HG03108 (cell line): ENCODE data around the gene TICRR.

Experiments used
- ATAC-seq: cut with Tn5 transposase; IDR thresholded peaks from one replicate; pipeline ENCODE4 v1.9.1; 2021; ENCODE audit warnings: moderate library complexity; ENCODE audit not compliant: unreplicated experiment

Gene TICRR

DNA sequence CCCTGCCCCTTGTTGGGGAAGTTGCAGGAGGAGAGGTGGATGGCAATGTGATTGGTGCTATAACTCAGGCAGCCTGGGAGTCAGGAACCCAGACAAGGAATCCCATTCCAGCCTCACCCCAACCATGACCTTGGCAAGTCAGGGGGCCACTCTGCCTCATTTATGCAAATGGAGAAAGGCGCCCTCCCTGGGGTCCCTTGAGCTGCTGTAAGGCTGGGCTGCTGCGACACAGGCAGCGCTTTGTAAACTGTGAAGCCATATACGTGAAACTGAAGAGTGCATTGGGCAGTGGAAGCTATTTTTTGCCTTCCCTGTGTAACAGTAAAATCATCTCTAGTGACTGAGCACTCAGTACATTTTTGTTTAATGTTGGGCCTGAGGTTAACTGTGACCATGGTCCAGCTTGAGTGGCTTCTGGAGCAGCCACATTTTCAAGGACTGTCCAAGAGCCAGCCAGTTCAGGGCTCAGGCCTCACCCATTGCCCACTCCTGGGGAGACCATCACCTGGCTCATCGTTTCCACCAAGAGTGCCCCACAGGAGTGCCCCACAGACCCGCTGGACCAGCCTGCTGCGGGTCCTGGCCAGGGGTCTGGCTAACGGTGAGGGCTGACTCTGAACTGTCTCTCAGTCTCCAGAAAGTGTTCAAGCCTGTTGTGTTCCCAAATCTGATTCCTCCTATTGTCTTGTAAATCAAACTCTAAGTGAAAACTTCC lies 52.1 kb downstream of the TICRR start:
- no peak for ATAC-seq

DNA sequence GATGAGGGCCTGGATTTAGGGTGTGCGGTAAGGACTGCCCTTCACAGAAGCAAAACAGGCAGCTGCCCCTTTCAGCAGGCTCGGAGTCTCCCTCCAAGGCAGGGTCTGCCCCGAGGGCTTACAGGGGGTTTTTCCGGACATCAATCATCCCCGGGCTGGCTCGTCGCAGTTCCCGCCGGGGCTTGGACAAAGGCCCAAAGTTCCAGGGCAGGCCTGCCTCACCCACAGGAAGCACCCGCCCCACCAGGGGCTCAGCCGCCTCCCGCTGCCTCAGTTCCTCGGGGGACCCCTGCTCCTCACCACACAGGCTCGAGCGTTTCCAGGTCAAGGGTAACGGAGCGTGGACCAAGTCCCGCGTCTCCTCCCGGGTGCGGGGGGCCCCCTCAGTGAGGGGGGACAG lies 53.0 kb downstream of the TICRR start:
- no peak for ATAC-seq

DNA sequence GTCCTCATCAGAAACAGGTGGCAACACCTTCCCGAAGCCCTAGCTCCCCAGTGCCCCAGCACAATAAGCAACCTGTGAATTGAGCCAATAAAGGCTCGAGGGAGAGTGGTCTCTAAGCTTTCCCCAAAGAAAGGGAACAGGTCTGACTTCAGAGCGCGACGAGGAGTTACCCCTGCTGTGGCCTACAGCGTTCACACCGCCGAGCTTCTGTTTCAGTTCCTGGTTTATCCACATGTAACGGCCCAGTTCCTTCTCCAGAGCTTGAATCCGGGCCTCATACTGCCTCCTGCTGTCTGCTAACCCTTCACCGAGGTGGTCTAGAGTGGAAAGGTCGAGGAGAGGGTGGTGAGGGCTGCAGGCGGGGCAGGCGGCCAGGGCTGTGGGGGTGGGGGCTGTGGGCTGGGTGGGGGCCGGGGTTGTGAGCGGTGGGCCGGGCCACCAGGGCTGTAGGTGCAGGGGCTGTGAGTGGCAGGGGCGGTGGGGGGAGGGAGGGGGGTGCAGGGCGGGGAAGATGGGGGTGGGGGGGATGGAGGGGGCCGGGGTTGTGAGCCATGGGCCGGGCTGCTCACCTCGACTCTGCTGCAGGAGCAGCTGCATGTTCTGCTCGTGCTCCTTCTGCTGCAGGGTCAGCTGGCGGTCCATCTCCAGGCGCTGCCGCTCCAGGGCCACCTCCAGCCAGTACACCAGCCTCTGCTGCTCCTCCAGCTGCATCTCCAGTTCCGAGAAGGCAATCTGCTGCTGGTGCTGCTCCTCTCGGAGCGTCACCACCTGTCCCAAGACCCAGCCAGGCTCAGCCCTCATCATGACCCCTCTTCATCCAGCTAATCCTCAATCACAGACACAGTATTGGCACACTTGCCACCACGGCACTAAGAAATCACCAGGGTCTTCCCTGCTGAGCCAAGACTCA lies 53.8 kb downstream of the TICRR start:
- ATAC-seq = no peak

DNA sequence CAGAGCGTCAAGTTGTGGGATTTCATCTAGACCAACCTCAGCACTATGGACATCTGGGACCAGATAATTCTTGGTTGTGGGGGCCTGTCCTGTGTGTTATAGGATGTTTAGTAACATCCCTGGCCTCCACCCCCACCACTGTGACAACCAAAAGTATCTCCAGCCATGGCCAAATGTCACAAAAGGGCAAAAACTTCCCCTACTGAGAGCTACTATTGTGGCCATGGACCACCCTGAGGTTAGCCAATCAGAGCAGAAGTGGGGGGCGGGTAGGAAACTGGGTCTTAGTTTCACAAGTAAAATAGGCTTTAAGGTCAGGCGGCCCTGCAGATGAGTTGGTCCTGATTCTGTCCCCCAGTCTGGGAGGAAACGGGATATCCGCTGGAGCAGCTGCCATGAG lies 54.6 kb downstream of the TICRR start:
- ATAC-seq = no peak

DNA sequence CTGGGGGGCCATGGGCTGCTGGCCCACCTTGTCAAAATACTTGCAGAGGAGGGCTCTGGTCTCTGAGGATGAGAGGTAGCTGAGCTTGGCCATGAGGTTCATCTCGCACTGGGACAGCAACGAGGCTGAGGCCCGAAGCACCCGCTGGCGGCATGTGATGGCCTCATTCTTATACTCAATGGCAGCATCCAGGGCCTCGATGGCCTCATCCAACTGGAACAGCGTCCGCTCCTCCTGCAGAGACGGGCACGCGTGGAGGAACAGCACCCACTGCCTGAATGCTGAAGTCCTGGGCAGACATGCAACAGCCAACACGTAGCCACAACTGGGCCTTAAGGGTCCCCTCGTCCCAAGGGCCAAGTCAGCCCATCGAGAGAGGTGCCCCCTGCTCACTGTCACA lies 55.0 kb downstream of the TICRR start:
- no peak for ATAC-seq

DNA sequence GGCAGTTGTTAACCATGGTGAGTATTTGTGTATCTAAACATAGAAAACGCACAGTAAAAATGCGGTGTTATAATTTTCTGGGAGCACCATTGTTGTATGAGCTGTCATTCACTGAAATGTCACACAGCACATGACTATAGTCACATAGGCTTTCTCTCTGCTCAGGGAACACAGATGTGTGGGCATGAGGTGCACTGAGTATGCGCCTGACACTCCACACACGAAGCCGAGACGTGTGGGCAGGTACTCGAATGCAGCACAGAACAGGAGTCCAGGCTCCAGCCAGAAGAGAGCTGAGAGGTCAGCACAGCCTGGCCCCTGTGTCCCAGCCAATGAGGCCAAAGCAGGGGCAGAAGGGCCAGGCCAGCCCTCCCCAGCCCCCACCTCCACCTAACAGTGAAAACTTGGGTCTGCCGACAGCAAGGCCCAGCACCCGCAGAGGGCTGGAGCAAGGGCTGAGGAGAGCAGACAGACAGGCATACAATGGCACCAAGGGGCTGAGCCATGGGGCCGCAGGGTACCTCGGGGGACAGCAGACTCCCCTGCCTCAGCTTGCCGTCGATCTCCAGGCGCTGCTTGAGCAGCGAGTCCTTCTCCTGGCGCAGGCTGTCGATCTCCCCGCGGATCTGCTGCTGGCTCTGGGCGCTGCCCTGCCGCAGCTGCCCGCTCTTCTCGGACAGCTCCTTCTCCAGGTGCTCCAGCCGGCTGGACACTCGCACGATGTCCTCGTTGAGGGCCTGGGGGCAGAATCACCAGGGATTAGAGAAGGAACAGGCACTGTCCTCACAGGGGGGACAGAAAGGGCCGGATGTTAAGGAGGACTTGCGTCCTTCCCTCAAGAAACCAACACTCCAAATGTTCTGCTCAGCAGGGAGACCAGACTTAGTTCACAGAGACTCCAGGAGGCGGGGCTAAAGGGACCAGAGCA lies 56.0 kb downstream of the TICRR start:
- no peak for ATAC-seq

DNA sequence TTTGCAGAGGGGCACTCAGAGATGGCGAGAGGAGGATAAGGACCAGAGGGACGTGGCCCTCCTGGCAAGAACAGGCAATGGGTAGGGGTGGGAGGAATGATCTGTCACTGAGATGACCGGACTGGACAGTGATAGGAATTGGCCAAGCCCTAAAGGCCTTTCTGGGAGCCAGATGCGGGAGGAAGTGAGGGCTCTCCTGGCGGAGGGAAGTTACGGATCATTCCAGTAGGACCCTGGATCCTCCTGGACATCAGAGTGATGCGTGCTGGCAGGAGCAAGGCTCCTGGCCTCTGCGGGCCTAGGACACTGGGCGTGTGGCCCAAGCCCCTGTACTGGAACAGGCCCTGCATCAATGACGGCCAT lies 56.6 kb downstream of the TICRR start:
- no peak for ATAC-seq

DNA sequence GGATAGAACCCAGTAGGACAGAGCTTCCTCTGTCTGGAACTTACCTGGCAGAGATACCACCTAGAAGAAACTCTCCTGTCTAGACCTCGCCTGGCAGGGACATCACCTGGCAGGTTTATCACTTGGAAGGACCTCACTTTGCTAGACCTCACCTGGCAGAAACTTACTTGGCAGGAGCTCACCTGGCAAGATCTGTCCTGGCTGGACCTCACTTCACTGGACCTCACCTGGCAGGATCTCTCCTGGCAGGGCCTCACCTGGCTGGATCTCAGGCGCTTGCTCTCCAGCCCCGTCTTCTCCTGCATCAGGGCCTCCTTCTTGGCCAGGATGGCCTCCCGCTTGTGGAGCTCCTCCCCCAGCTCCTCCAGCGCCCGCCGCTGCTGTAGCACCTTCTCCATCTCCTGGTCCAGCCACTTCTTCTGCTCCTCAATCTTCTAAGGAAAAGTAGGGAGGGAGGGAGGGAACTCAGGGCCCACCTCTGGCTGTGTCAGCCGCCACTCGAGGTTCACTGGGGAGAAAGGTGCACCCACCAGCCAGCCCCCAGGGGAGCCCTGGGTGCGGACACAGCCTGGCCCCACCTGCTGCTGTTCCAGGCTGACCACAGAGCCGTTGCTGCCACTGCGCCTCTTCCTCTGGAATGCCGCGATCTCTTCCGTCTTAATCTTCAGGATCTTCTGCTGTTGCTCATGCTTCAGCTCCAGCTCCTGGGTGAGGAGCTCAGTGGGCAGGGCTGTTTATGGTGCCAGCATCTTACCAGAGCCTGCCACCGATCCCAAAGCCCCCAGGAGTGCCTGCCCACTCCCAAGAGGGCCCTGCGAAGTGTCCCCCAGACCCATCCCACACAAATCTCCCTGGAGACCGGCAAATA lies 57.5 kb downstream of the TICRR start:
- no peak for ATAC-seq

DNA sequence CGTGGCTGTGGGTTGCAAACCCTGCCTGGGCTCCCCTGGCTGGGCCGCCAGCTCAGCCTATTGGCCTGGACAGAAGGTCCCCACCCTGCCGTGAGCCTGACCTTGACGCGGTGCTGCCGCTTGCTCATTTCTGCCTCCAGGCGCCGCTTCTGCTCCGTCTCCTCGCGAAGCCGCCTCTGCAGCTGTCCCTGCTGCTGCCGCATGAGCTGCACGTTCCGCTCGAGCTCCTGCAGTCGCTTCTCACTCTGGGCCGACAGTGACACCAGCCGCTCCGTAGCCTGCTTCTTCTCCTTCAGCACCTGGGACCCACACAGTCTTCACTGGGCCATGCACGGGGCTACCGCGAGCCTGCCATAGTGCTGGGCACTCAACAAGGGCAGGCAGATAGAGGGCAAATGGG lies 58.3 kb downstream of the TICRR start:
- ATAC-seq = no peak

DNA sequence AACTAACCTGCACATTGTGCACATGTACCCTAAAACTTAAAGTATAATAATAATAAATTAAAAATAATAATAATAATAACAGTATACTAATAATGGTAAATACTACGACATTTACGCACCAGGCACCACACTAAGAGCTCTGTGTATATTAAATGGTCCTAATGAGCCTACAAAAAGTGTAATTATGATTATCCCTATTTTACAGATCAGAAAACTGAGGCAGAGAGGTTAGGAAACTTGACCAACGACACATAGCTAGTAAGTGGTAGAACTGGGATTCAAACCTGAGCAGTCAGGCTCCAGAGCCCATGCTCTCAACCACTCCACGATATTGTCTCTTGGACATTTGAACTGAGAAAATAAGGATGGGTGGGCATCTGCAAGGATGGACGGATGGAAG lies 65.0 kb downstream of the TICRR start:
- no peak for ATAC-seq

DNA sequence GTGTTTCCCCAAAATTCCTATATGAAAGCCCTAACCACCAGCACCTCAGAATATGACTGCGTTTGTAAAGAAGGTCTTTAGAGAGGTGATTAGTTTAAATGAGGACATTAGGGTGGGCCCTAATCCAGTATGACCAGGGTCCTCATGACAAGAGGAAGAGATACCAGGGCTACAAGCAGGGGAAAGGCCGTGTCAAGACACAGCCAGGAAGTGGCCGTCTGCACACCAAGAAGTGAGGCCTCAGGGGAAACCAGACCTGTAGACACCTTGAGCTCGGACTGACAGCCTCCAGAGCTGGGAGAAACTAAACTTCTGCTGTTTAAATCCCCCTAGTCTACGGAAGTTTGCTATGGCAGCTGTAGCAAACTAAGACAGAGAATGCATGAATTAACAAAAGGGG lies 65.8 kb downstream of the TICRR start:
- no peak for ATAC-seq

DNA sequence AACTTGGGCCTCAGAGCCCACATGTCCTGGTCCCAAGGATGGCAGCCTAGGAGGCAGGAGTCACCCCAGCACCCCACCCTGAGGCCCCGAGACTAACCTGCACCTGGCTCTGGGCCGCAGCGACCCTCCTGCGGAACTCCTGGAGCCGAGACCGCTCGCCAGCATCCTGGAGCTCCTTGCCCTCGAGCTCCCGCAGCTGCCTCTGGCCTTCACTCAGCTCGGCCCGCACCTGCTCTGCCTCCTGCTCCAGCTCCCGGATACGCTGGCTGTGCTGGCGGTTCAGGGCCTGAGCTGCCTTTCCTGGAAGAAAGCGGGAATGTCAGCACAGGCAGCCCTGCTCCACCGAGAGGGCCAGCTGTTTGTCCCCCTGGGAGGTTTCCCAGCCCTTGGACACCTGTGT lies 66.8 kb downstream of the TICRR start:
- no peak for ATAC-seq

DNA sequence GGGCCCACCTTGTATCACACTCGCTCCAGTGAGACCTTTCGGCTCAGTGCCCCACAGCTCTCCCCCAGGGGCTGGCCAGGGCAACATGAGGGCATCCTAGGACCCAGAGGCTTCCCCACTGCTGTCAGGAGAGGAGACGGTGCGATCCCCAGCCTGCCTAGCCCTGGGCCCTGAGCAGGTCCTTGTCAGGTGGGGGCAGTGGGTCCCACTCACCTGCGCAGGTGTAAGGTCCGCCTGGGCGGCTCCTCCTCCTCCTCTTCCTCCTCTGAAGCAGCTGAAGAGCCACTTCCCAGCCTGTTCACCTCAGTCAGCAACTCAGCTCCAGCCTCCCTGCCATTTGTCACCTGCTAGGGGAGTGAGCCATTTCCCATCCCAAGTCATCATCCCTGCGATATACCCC lies 70.4 kb downstream of the TICRR start:
- no peak for ATAC-seq

DNA sequence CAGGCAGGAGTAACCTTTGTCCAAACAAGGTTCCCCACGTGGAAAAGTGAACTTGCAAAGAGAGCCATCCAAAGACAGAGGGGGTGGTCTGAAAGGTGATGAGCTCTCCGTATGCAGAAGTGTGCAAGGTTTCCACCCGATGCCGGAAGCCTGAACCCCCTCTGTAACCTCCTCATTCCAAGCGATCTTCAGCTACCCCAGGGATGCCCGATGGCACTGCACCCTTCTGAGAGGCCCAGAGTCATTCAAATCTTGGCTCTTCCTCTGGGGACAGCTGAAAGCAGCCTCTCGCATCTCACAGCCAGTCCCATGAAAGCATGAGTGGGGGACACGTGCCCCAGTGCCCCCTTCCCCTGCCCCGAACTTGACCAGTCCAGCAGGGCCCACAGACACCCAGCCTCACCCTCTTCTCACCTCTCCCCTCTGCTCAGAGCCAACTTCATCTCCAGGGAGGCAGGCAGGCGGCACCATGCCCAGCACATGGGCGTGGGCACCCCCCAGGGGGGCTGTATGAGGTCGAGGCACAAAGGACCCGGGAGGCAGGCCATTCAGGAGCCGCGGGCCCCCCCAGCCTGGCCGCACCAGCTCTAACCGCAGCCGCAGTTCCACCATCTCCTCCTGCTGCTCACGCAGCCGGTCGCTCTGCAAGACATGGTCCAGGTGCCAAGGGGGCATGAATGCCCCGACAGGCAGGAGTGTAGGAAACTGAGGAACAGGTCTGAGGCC lies 71.3 kb downstream of the TICRR start:
- ATAC-seq = no peak

DNA sequence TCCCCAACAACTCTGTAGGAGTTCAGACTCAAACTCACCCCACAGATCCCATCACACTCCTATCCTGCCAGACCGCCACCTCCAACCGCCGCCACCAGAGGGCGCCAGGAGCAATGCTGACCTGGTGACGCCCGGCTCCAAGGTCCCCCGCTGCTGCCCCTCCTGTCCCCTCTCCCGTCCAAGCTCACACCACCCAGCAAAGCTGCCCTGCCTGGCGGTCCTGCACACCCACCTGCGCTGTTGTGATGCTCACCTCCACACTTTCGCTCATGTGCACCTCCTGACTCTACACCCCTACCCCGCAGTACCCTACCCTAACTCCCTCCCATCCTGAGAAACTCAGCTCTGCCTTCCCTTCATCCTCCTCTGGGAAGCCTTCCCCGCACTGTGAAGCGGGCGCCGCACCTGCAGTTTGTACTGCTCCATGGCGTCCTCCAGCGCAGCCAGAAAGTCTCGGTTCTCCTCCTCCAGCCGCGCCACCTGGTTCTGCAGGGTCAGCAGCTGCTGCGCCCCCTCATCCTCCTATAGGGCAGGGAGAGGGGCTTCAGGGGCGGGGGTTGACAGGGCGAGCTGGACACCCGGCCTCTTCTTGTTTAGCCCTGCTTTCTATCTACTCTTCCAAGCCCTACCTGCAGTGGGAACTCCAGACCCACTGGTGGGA lies 72.1 kb downstream of the TICRR start:
- ATAC-seq = no peak

DNA sequence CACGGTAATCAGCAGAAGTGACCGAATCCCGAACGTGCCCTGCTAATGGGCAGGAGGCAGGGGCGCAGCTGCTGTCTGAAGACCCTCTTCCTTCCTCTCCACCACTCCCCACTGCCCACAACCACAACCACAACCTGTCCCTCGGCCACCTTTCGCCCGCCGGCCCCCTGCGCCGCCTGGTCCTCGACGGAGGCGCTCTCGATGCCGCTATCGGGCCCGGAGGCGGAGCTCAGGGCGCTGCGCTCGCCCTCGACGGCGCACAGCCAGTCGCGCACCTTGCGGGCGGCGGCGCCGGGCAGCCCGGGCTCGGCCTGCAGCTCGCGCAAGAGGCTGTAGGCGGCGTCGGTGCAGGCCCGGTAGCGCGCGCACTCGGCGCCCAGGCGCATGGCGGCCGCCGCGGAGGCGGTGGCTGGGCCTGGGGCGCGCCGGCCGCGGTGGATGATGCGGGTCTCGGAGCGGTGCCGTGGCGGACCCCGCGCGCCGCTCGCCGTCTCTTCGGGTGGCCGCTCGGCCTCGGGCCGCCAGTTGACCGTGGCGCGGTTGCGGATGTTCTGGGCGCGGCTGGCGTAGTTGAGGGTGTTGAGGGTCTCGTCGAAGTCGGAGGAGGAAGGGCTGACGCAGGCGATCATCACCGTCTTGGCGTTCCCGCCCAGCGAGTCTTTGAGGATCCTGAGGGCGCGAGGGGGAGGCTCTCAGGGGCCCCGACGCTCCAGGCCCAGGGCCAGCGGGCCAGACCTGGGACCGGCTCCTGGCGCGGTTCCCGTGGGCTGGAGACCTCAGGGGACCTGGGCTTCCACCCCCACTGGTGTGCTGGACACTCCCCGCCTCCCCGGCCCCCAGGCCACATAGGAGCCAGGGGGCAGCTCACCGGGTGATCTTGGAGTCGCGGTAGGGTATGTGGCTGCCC lies 73.1 kb downstream of the TICRR start:
- no peak for ATAC-seq

DNA sequence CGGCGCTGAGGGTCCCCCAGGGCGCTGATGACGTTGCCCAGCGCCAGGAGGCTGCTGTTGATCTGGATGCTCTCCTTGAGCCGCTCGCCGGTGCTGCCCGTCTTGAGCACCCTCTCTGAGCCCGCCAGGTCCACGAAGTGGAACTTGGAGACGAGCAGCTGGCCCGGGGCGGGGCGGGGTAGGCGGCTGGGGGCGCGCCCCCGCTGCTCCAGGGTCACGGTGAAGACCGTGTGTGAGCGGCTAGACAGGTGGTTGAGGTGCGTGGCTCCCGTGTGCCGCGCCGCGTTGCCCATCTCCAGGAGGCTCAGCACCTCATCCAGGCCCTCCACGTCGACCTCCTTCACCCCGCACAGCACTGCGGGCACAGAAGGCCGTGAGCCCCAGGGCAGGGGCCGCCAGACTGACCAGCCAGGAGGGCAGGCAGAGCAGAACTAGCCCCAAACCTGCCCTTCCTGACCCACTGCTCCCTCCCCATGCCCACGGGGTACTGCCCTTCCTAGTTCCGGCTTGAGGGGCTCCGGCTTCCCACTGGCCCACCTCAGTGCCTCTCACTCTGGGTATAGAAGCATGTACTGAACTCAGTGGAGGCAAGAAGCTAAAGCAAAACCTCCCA lies 73.8 kb downstream of the TICRR start:
- no peak for ATAC-seq

DNA sequence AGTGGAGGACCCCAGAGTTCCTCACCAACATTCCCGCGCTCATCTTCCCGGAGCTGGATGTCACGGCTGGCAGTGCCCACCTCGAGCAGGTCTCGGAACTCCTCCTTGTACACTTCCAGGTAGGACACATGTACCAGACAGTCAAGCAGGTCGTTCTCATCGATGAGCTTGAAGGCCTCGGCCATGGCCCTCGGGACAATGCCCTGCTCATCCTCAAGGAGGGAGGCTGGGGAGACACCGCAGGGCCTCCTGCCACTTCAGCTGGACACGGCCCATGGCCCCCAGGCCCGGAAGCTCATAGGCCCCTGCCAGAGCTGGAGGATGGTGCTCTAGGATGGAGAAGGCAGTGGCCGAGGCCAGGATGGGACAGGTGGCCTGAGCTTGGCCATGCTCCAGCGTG lies 74.4 kb downstream of the TICRR start:
- ATAC-seq = no peak
